ENCODE results near the gene ZNF853.
"Not testable (repeated sequence)": the region's sequence is repeated elsewhere in the genome, so short reads cannot be mapped to it uniquely, and the experiment has no call there.

ZNF853 gene

DNA sequence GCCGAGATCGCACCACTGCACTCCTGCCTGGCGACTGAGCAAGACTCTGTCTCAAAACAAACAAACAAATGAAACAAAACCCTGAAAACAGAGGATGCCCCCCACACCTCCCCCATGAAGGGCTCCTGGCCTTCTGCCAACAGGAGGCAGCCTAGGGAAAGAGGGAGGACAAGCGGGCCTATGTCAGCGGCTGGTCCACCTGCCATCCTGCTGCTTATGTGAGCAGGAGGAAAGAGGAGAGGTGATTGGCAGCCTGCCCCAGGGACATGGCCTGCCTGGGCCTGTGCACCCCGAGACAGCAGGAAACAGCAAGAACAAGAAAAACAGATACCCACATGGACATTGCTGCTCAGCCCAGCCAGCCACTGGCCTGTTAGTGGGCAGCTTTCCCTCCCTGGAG is 12.6 kb downstream of the ZNF853 start:
- no peak overlapping the region for H3K4me3 ChIP-seq (ENCODE audit: low read depth, low read length)
- TF ChIP-seq, protein P1, sequence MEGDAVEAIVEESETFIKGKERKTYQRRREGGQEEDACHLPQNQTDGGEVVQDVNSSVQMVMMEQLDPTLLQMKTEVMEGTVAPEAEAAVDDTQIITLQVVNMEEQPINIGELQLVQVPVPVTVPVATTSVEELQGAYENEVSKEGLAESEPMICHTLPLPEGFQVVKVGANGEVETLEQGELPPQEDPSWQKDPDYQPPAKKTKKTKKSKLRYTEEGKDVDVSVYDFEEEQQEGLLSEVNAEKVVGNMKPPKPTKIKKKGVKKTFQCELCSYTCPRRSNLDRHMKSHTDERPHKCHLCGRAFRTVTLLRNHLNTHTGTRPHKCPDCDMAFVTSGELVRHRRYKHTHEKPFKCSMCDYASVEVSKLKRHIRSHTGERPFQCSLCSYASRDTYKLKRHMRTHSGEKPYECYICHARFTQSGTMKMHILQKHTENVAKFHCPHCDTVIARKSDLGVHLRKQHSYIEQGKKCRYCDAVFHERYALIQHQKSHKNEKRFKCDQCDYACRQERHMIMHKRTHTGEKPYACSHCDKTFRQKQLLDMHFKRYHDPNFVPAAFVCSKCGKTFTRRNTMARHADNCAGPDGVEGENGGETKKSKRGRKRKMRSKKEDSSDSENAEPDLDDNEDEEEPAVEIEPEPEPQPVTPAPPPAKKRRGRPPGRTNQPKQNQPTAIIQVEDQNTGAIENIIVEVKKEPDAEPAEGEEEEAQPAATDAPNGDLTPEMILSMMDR (IDR thresholded peaks at IDR 0.05; ENCODE audit: control insufficient read depth, extremely low read depth, insufficient read depth) = no peak
- no peak for DNase-seq (ENCODE audit: low read depth)

DNA sequence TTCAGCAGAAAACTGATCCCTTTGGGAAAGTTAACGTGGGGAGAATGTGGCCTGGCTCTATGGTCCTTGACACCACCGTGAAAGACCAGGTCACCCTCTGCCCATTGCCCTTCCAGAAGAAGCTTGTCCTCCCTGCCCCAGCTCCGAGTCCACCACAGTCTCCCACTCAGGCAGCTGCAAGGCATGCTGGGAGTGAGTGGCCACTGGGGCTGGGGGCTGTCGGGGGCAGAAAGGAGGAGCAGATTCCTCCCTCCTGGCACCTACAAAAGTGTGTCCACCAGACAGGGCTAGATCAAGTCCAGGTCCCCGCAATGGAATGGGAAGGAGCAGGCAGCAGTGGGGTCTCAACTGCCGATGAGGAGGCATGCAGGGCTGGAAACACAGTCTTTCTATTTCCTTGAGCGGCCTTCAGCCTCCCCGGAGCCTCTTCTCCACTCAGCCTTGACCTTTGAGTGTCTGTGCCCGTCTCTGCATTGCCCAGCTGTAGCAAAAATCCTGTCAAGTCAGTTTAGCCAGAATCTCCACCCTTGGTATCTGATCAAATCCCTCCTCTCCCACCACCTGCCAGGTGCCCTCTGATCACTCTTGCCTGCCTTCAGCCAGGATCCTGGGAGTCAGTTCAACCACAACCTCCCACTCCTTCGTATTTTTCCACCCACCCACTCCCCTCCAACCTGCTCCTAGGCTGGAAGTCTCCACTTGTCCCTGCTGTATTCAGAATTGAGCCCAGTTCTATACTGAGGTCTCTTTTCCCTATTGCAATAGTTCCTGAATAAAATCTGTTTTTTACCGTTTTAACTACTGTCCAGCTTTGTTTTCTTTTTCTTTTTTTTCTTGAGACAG is 14.8 kb downstream of the ZNF853 start:
- DNase-seq (ENCODE audit: low read depth) = peak; percentile 35
- TF ChIP-seq, protein P1 (IDR thresholded peaks at IDR 0.05; ENCODE audit: control insufficient read depth, extremely low read depth, insufficient read depth) = no peak
- H3K4me3 ChIP-seq (ENCODE audit: low read depth, low read length) = no peak overlapping the region

DNA sequence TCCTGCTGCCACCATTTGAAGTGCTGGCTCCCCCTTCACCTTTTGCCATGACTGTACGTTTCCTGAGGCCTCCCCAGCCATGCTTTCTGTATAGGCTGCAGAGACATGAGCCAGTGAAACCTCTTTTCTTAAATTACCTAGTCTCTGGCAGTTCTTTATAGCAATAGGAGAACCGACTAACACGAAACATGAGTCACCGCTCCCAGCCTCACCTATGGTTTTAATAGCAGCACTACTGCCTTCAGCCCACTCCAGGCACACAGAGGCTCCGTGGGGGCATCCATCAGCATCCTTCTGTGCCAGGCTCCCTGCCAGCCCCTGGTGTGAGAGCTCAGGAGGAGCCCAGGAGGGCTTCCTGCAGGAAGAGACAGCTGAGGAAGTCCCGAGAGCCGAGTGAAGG is 16.2 kb downstream of the ZNF853 start:
- TF ChIP-seq, protein P1 (IDR thresholded peaks at IDR 0.05; ENCODE audit: control insufficient read depth, extremely low read depth, insufficient read depth) = no peak
- DNase-seq (ENCODE audit: low read depth) = no peak
- no peak overlapping the region for H3K4me3 ChIP-seq (ENCODE audit: low read depth, low read length)

DNA sequence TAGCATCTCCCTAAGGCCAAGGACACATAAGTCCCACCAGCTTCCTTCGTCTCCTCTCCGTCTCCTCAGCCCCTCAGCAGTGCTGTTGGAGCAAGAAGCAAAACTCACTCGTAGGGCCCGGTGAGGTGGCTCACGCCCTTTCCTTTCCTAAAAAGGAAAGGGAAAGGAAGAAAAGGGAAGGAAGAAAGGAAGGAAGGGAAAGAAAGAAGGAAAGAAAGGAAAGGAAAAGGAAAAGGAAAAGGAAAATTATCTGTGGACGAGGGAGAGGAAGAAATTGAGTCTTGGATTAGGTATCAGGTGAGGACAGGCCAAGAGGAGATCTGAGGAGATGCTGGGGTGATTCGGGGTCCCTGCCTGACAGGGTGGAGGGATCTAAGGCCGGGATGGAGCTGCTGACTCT is 18.6 kb downstream of the ZNF853 start:
- DNase-seq (ENCODE audit: low read depth) = no peak
- TF ChIP-seq, protein P1 (IDR thresholded peaks at IDR 0.05; ENCODE audit: control insufficient read depth, extremely low read depth, insufficient read depth) = no peak
- no peak overlapping the region for H3K4me3 ChIP-seq (ENCODE audit: low read depth, low read length)

DNA sequence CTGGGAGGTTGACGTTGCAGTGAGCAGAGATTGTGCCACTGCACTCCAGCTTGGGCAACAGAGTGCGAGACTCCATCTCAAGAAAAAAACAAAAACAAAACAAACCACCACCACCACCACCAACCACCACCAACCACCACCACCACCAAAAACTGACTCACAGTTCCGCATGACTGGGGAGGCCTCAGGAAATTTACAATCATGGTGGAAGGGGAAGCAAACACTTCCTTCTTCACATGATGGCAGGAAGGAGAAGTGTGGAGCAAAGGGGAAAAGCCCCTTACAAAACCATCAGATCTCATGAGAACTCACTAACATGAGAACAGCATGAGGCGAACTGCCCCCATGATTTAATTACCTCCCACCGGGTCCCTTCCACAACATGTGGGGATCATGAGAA is 19.6 kb downstream of the ZNF853 start:
- not testable (repeated sequence) for H3K4me3 ChIP-seq (ENCODE audit: low read depth, low read length); DNase-seq (ENCODE audit: low read depth)

DNA sequence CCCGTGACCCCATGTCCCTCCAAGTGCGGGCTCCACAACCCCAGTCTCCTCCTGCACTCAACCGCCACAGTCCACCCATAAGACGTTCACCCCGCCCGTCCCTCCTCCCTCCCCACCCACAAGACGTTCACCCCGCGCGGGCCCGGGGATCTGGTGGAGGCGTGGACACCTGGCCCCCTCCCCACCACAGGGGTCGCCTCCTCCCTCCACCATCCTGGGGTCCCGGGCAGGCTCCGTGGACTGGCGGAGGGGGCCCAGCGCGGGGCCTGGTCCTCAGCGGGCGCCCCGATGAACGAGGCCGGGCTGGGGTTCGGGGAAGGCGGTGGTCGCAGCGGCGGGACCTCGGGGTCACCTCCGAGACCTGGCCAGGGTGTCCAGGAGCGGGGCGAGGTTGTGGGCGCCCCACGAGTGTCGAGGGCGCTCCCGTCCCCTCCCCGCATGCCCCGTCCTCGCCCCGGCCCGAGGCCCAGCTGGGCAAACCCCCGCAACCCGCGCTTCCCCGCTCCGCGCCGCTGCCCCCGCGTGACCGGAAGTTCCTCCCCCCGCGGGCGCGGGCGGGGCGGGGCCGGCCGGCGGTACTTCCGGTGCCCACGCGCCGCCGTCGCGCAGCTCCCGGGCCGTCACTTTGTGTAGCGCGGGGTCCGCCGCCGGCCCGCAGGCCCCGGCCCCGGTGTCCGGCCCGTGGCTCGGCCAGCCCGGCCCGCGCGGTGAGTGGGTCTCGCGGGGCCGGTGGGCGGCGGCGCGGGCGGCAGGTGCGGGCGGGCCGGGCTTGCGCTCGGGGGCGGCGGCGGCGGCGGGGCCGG is 21.5 kb downstream of the ZNF853 start, which contains the start of gene ZNF316:
ZNF316 (plus strand) TSS at position 578 of the 803 bp plus-strand sequence. CDS start 5,092 bp downstream, outside the sequence.
- TF ChIP-seq, protein P1 (IDR thresholded peaks at IDR 0.05; ENCODE audit: control insufficient read depth, extremely low read depth, insufficient read depth) = no peak
- no peak for DNase-seq (ENCODE audit: low read depth)
- H3K4me3 ChIP-seq (ENCODE audit: low read depth, low read length) = peak within 1 kb of the TSS; percentile 72

DNA sequence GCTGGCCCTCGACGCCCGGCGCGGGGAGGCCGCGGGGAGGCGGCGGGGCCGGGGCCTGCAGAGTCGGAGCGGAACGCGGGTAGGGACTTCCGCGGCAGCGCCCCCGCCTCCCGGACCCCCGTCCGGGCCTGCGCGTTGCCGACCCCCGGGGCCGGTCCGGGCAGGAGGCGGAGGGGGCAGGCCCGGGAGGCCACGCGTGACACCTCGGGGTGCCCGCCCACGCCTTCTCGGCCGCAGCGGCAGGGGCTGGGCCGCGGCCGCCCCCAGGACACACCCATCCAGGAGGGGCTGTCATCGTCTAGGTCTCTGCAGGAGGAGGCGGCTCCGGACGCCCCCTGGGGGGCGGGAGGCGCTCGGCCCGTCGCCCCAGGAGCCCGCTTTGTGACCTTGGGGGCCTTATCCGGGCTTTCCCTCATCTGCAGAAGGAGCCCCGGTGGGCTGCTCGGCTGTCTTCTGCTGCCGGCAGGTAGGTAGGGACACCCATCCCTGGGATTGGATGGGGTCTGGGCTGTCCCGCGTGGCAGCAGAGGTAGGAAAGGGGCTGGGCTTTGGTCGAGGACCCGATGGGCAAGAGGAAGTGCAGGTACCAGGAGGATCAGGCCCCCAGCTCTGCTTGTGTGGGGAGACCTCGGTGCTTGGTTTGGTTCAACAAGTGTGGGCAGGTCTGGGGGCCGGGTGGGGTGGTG is 22.3 kb downstream of the ZNF853 start:
- no peak for DNase-seq (ENCODE audit: low read depth)
- TF ChIP-seq, protein P1 (IDR thresholded peaks at IDR 0.05; ENCODE audit: control insufficient read depth, extremely low read depth, insufficient read depth) = no peak

More for the DNA sequence above, 22.3 kb downstream of the ZNF853 start:
- H3K4me3 ChIP-seq (ENCODE audit: low read depth, low read length) = peak overlapping the region; percentile 71
